Body of pancreas (tissue), 4 donors: ENCODE results near the gene ABHD5. TPM values are rescaled to one million over a fixed set of nuclear protein-coding genes. Genes with fewer than 3 reads are reported as not detected.

ENCODE experiments used
- ATAC-seq: fragments of 150-250 bp; one replicate; pipeline ENCODE4 v1.9.1; 2016
- DNase-seq, 4 donors: peaks; one replicate each; pipeline ENCODE4 v3.0.0-alpha.2; 2019
- H3K27ac ChIP-seq, 4 donors: fragments of 200-600 bp; sonication (generic); 1 replicate in 3 of 4; 2 replicates in 1 of 4; pipeline versions ENCODE4 v1.5.1 to v1.6.1; 2016 to 2019; ENCODE audit warnings: mild to moderate bottlenecking in 1 of 4, mixed read lengths in 1 of 4, moderate library complexity in 1 of 4
- H3K27me3 ChIP-seq, 2 donors: fragments of 200-600 bp; sonication (generic); one replicate each; pipeline ENCODE4 v1.6.0; 2016; ENCODE audit warnings: mild to moderate bottlenecking in 1 of 2
- H3K36me3 ChIP-seq, 2 donors: fragments of 200-600 bp; sonication (generic); replicated peaks in 1 of 2; 2 replicates each; pipeline ENCODE4 v1.5.1; 2016; ENCODE audit warnings: low read depth in 2 of 2; ENCODE audit not compliant: insufficient read depth in 1 of 2
- H3K4me1 ChIP-seq: fragments of 200-600 bp; sonication (generic); one replicate; pipeline ENCODE4 v1.6.0; 2016
- H3K4me3 ChIP-seq, 2 donors: fragments of 200-600 bp; sonication (generic); 1 replicate in 1 of 2; 2 replicates in 1 of 2; pipeline ENCODE4 v1.5.1; 2016 to 2019
- H3K9me3 ChIP-seq, 3 donors: fragments of 200-600 bp; sonication (generic); 1 replicate in 2 of 3; 2 replicates in 1 of 3; pipeline ENCODE4 v1.5.1; 2016
- CTCF ChIP-seq, 7 experiments: fragments of 450-650 bp in 4 of 7; fragments of 200-600 bp in 3 of 7; sonication (generic) in 3 of 7; IDR thresholded peaks; one replicate each; pipeline ENCODE4 v1.5.1; 2016 to 2019; ENCODE audit warnings: antibody characterized with exemption in 7 of 7
- POLR2A ChIP-seq, 3 donors: fragments of 450-650 bp; IDR thresholded peaks; one replicate each; pipeline ENCODE4 v1.6.1; 2016; ENCODE audit warnings: antibody characterized with exemption in 3 of 3, mild to moderate bottlenecking in 2 of 3
- WGBS, 2 donors: methylation state at CpG; one replicate each; pipeline ENCODE4 v1.1.5; 2017; 5-methylcytosine and 5-hydroxymethylcytosine counted together
- intact Hi-C: fragments of 100-400 bp; cut with DNase I; formaldehyde crosslinking; loops from one replicate; pipeline ENCODE4 v1.15.1; 2023
- total RNA-seq, 2 donors: library from RNA; depleted of rRNA; stranded (reverse); fragments of >200 nt; gene quantifications; one replicate each; pipeline ENCODE4 v1.1.0, GENCODE V29; 2016

The ABHD5 gene
- total RNA-seq, 2 donors from 2014 or later = 14.8 to 21.8 TPM

DNA sequence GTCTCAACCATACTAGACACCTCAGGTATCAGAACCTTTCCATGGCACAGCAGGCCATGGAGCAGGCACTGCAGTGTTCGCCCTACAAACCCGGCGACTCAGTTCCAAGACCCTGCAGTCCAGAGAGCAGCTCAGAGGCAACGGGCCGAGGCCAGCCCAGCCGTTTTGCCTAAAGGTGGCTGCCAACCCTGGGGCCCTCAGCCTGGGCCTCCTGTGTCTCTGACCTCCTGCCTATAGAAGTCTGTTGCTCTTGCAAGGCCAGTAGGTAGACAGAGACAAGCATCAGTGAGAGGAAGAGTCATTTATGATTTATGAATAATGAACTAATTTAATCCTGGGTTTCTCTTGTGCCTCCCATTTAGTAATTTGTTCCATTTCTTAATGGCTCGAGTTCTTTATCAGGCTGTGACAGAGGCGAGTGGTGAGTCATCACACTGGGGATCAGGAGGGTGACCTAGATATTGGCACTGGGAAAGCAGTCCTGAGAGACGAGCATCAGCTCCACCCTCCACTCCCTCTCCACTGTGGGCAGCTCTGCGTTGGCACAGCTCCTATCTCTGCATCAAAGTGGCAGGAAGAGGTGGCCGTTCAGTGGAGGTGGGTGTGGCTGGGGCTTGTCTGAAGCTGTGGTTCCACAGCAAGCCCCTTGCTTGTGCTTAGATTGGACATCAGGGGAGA, 79.8 kb downstream of the ABHD5 start:
- whole genome bisulfite sequencing, 2 donors = 40 to 47% methylated on average over 8 to 11 of the region's 11 CpGs
- intact Hi-C loops = no loop called here
- no peaks in the 10 kb centered on the region for H3K27me3 ChIP-seq
- H3K36me3 ChIP-seq = no peaks in the 10 kb centered on the region
- H3K4me1 ChIP-seq = peaks cover 28% of the 10 kb centered on the region
- no peak overlapping the region for H3K4me3 ChIP-seq
- ATAC-seq (peak; percentile 72), DNase-seq (peak; percentile 64 to 84 (median 74))
- H3K27ac ChIP-seq = peak overlapping the region; percentile 44 to 78 (median 63)
- no peak for TF ChIP-seq POLR2A (IDR thresholded peaks at IDR 0.05)
- TF ChIP-seq CTCF (IDR thresholded peaks at IDR 0.05) = no peak
- H3K9me3 ChIP-seq = no peaks in the 10 kb centered on the region

DNA sequence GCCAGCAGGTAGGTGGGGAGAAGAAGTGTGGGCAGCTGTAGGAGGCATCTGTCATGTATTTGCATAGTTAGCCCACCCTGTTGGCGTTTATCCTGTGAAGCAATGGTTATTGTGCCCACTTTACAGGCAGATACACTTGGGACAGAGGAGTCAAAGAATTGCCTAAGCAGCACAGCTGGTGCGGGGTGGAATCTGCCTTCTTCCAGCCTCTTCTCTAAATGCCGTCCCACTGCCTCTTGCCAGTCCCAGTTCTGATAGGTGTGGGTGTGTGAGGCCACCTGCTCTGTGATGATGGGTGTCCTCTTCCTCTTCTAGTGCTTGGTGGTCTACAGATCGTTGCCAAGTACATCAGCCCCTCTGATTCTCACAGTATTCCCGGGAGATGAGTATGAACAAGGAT, 80.9 kb downstream of the ABHD5 start:
- H3K9me3 ChIP-seq = no peaks in the 10 kb centered on the region
- H3K4me1 ChIP-seq = peaks cover 28% of the 10 kb centered on the region
- no peaks in the 10 kb centered on the region for H3K27me3 ChIP-seq
- ATAC-seq (no peak), DNase-seq (no peak)
- TF ChIP-seq POLR2A (IDR thresholded peaks at IDR 0.05) (no peak), CTCF (IDR thresholded peaks at IDR 0.05) (no peak)
- H3K4me3 ChIP-seq = no peak overlapping the region
- H3K36me3 ChIP-seq = no peaks in the 10 kb centered on the region
- intact Hi-C loops = no loop called here
- no peak overlapping the region for H3K27ac ChIP-seq
- WGBS, 2 donors = 64 to 74% methylated on average over 5 of the region's 5 CpGs

- 55 to 70% methylated on average over 9 to 10 of the region's 10 CpGs for WGBS, 2 donors
- Histone ChIP-seq H3K4me3 (no peak overlapping the region), H3K36me3 (no peaks in the 10 kb centered on the region), H3K27me3 (no peaks in the 10 kb centered on the region), H3K9me3 (no peaks in the 10 kb centered on the region), H3K4me1 (peaks cover 26% of the 10 kb centered on the region), H3K27ac (no peak overlapping the region)
- intact Hi-C loops = no loop called here
- peak in 2 of 4 donors; percentile 3 to 17 for DNase-seq
- TF ChIP-seq POLR2A (IDR thresholded peaks at IDR 0.05) (no peak), CTCF (IDR thresholded peaks at IDR 0.05) (no peak)
- ATAC-seq = no peak
Observed at GRCh38 chr3:43773273-43774094, 82.7 kb downstream of the ABHD5 start.

DNA sequence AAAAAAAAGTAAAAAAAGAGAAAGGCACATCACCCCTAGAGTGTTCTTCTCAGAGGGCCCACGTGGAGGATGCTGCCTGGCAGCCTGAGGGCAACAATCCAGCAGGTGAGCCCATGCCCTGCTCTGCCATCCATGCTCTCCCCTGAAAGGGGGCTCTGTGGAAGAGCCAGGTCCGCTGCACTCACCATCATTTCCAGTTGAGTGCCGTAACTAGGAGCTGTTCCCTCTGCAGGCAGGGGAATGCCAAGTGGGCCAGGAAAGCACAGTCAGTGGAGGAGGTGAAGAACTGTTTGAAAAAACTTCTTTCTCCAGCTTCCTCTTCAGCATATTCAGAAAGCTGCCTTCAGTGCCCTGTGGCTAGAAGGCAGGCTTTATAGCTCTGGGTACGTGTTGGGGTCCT, 84.1 kb downstream of the ABHD5 start:
- no peaks in the 10 kb centered on the region for H3K9me3 ChIP-seq
- WGBS, 2 donors = 70 to 74% methylated on average over 4 of the region's 4 CpGs
- H3K4me1 ChIP-seq = peaks cover 13% of the 10 kb centered on the region
- no peak for ATAC-seq
- intact Hi-C loops = no loop called here
- no peak for TF ChIP-seq POLR2A (IDR thresholded peaks at IDR 0.05)
- no peak for TF ChIP-seq CTCF (IDR thresholded peaks at IDR 0.05)
- no peak overlapping the region for H3K27ac ChIP-seq
- no peak for DNase-seq
- no peaks in the 10 kb centered on the region for H3K27me3 ChIP-seq
- no peaks in the 10 kb centered on the region for H3K36me3 ChIP-seq
- no peak overlapping the region for H3K4me3 ChIP-seq
